ENCODE data around the gene RARB.

Gene RARB

GRCh38 chr3:25620493-25620892 lies 192.4 kb downstream of the RARB start:
- no peak for TF ChIP-seq ZNF274 (IDR thresholded peaks at IDR 0.05; ENCODE audit: low read depth, low read length)
- H3K4me3 ChIP-seq (ENCODE audit: low read length) = no peak overlapping the region

GRCh38 chr3:25621087-25621486 lies 193.0 kb downstream of the RARB start:
- no peak overlapping the region for H3K4me3 ChIP-seq (ENCODE audit: low read length)
- no peak for TF ChIP-seq ZNF274 (IDR thresholded peaks at IDR 0.05; ENCODE audit: low read depth, low read length)

- H3K4me3 ChIP-seq (ENCODE audit: low read length) = no peak overlapping the region
- no peak for TF ChIP-seq ZNF274 (IDR thresholded peaks at IDR 0.05; ENCODE audit: low read depth, low read length)
Measured at GRCh38 chr3:25631989-25632388, 203.9 kb downstream of the RARB start.

GRCh38 chr3:25633919-25634318 lies 205.9 kb downstream of the RARB start:
- TF ChIP-seq ZNF274 (IDR thresholded peaks at IDR 0.05; ENCODE audit: low read depth, low read length) = no peak
- no peak overlapping the region for H3K4me3 ChIP-seq (ENCODE audit: low read length)

- TF ChIP-seq ZNF274 (IDR thresholded peaks at IDR 0.05; ENCODE audit: low read depth, low read length) = no peak
- H3K4me3 ChIP-seq (ENCODE audit: low read length) = no peak overlapping the region
Measured at GRCh38 chr3:25635038-25635437, 207.0 kb downstream of the RARB start.

Data from GM08714 (cell line).